Endometrial microvascular endothelial cells (primary cell): ENCODE data around the gene SH2B2. TPM values are rescaled to one million over a fixed set of nuclear protein-coding genes. Genes with fewer than 3 reads are reported as not detected.

Experiments used
- in situ Hi-C: cut with HindIII; loops from 2 replicates; pipeline ENCODE4 v1.10.0; 2017; ENCODE audit warnings: low sequenced_read_pairs, low pct_unique_long_range_greater_than_20kb; ENCODE audit errors: inconsistent ontology term
- total RNA-seq: library from RNA; depleted of rRNA; stranded (reverse); fragments of >200 nt; gene quantifications from one replicate; pipeline ENCODE4 v1.2.3, GENCODE V29; 2015; ENCODE audit errors: inconsistent ontology term

The SH2B2 gene
- total RNA-seq: 0.56 TPM

GRCh38 chr7:102286237-102287110 lies at the start of gene SH2B2:
Gene SH2B2 (plus strand): TSS chr7:102286868. CDS start chr7:102300551, 13,683 bp downstream.
- in situ Hi-C loops: no loop called here

- in situ Hi-C loops: no loop called here
These were observed 47.4 kb upstream of the SH2B2 start for GRCh38 chr7:102239206-102239820.

- in situ Hi-C loops: no loop called here
These were observed 45.2 kb upstream of the SH2B2 start for GRCh38 chr7:102241431-102241830.

- in situ Hi-C loops: no loop called here
These were observed 42.1 kb upstream of the SH2B2 start for GRCh38 chr7:102244601-102245000.

GRCh38 chr7:102248081-102248455 lies 38.6 kb upstream of the SH2B2 start:
- in situ Hi-C loops: no loop called here

- in situ Hi-C loops: no loop called here
These were observed 37.9 kb upstream of the SH2B2 start for GRCh38 chr7:102248456-102249395.

GRCh38 chr7:102251531-102252365 lies 34.9 kb upstream of the SH2B2 start:
- in situ Hi-C loops: no loop called here

GRCh38 chr7:102252366-102252982 lies 34.2 kb upstream of the SH2B2 start:
- in situ Hi-C loops: no loop called here

- in situ Hi-C loops: no loop called here
These were observed 33.3 kb upstream of the SH2B2 start for GRCh38 chr7:102253066-102253972.

- in situ Hi-C loops: no loop called here
These were observed 32.7 kb upstream of the SH2B2 start for GRCh38 chr7:102253973-102254370.

- in situ Hi-C loops: no loop called here
These were observed 32.1 kb upstream of the SH2B2 start for GRCh38 chr7:102254521-102254920.

GRCh38 chr7:102255501-102255900 lies 31.2 kb upstream of the SH2B2 start:
- in situ Hi-C loops: no loop called here

- in situ Hi-C loops: no loop called here
These were observed 30.8 kb upstream of the SH2B2 start for GRCh38 chr7:102255916-102256315.

- in situ Hi-C loops: no loop called here
These were observed 28.5 kb upstream of the SH2B2 start for GRCh38 chr7:102258073-102258748.

GRCh38 chr7:102258749-102259107 lies 27.9 kb upstream of the SH2B2 start:
- in situ Hi-C loops: no loop called here

GRCh38 chr7:102260856-102261255 lies 25.8 kb upstream of the SH2B2 start:
- in situ Hi-C loops: no loop called here

GRCh38 chr7:102261451-102261850 lies 25.2 kb upstream of the SH2B2 start:
- in situ Hi-C loops: no loop called here
